B cell (primary cell): ENCODE measurements around the gene BMP6. TPM values are rescaled to one million over a fixed set of nuclear protein-coding genes. Genes with fewer than 3 reads are reported as not detected.

ENCODE experiments used
- ATAC-seq: fragments of 200-7000 bp; cut with Tn5 transposase; one replicate; pipeline ENCODE4 v1.10.0; 2021; ENCODE audit warnings: low read depth, mild to moderate bottlenecking, moderate number of reproducible peaks, moderate library complexity
- CTCF ChIA-PET: fragments of 350-600 bp; sonication (Branson Sonifier 250); formaldehyde crosslinking; loops from one replicate; lab custom pipeline; 2021; ENCODE audit warnings: antibody characterized with exemption, inconsistent platforms; lab: Charles Lee
- POLR2A ChIA-PET: fragments of 350-600 bp; sonication (Branson Sonifier 250); formaldehyde crosslinking; loops from one replicate; lab custom pipeline; 2021; ENCODE audit warnings: antibody characterized with exemption; lab: Charles Lee
- DNase-seq: peaks from one replicate; pipeline ENCODE4 v3.0.0; 2013
- H2AFZ ChIP-seq: 2 replicates; pipeline ENCODE4 v1.6.1; 2012; ENCODE audit warnings: mild to moderate bottlenecking, low read depth, low read length; ENCODE audit not compliant: insufficient read depth, poor library complexity, severe bottlenecking
- H3K27ac ChIP-seq, 2 donors: 1 replicate in 1 of 2; 2 replicates in 1 of 2; pipeline ENCODE4 v1.5.1; 2012 to 2013; ENCODE audit warnings: low read length in 2 of 2, mild to moderate bottlenecking in 2 of 2, moderate library complexity in 1 of 2
- H3K27me3 ChIP-seq, 4 experiments: fragments of 200-600 bp in 1 of 4; sonication (generic) in 1 of 4; replicated peaks in 1 of 4; 1 replicate in 2 of 4; 2 replicates in 2 of 4; pipeline versions ENCODE4 v1.6.1 to v1.7.0; 2013 to 2016; ENCODE audit warnings: low read length in 3 of 4, mild to moderate bottlenecking in 2 of 4, mixed read lengths in 1 of 4, moderate library complexity in 1 of 4; ENCODE audit not compliant: insufficient read depth in 4 of 4, control insufficient read depth in 3 of 4; ENCODE audit errors: control extremely low read depth in 1 of 4
- H3K36me3 ChIP-seq, 2 experiments: replicated peaks in 1 of 2; 1 replicate in 1 of 2; 2 replicates in 1 of 2; pipeline versions ENCODE4 v1.6.1 to v1.7.1; 2013; ENCODE audit warnings: low read length in 1 of 2; ENCODE audit not compliant: insufficient read depth in 2 of 2, control insufficient read depth in 1 of 2; ENCODE audit errors: control extremely low read depth in 1 of 2, extremely low read depth in 1 of 2
- H3K4me1 ChIP-seq, 2 donors: fragments of 200-600 bp in 1 of 2; sonication (generic) in 1 of 2; 1 replicate in 1 of 2; 2 replicates in 1 of 2; pipeline versions ENCODE4 v1.5.1 to v1.6.1; 2013 to 2017; ENCODE audit warnings: low read length in 2 of 2; ENCODE audit not compliant: control insufficient read depth in 2 of 2, insufficient read depth in 2 of 2
- H3K4me2 ChIP-seq: replicated peaks from 2 replicates; pipeline ENCODE3; 2012; ENCODE audit warnings: mild to moderate bottlenecking, low read depth, low read length; ENCODE audit not compliant: poor library complexity, severe bottlenecking
- H3K4me3 ChIP-seq, 5 experiments: fragments of 200-600 bp in 1 of 5; sonication (generic) in 1 of 5; 1 replicate in 3 of 5; 2 replicates in 2 of 5; pipeline versions ENCODE4 v1.5.1 to v1.7.0; 2011 to 2016; ENCODE audit warnings: low read length in 4 of 5, mild to moderate bottlenecking in 4 of 5, low read depth in 2 of 5, control low read depth in 1 of 5, moderate library complexity in 1 of 5; ENCODE audit not compliant: insufficient read depth in 1 of 5; ENCODE audit errors: control extremely low read depth in 1 of 5, extremely low read depth in 1 of 5
- H3K79me2 ChIP-seq: fragments of 200-600 bp; sonication (generic); one replicate; pipeline ENCODE4 v1.6.0; 2016; ENCODE audit warnings: low read length; ENCODE audit not compliant: control insufficient read depth, insufficient read depth
- H3K9ac ChIP-seq: fragments of 200-600 bp; sonication (generic); 2 replicates; pipeline ENCODE4 v1.6.1; 2017; ENCODE audit warnings: mild to moderate bottlenecking, low read length, moderate library complexity
- H3K9me3 ChIP-seq, 3 donors: one replicate each; pipeline versions ENCODE4 v1.6.1 to v1.7.1; 2013; ENCODE audit warnings: low read length in 2 of 3; ENCODE audit not compliant: control insufficient read depth in 2 of 3, insufficient read depth in 1 of 3; ENCODE audit errors: control extremely low read depth in 1 of 3
- H4K20me1 ChIP-seq: 2 replicates; pipeline ENCODE4 v1.6.0; 2012; ENCODE audit warnings: mild to moderate bottlenecking, low read length; ENCODE audit not compliant: insufficient read depth, control insufficient read depth, poor library complexity, severe bottlenecking
- H3K27ac Mint-ChIP-seq: one replicate; pipeline ENCODE4 v1.8.0; 2021; ENCODE audit warnings: mixed read lengths
- H3K27me3 Mint-ChIP-seq: one replicate; pipeline ENCODE4 v1.8.0; 2021; ENCODE audit warnings: mixed read lengths
- H3K4me1 Mint-ChIP-seq: one replicate; pipeline ENCODE4 v1.8.0; 2021; ENCODE audit warnings: mixed read lengths
- H3K4me3 Mint-ChIP-seq: one replicate; pipeline ENCODE4 v1.8.0; 2021; ENCODE audit warnings: mixed read lengths
- H3K9me3 Mint-ChIP-seq: one replicate; pipeline ENCODE4 v1.8.0; 2022; ENCODE audit warnings: mixed read lengths; ENCODE audit not compliant: insufficient read depth
- CTCF ChIP-seq: fragments of 200-600 bp; IDR thresholded peaks from one replicate; pipeline ENCODE4 v1.8.0; 2022; ENCODE audit warnings: antibody characterized with exemption, mild to moderate bottlenecking
- EZH2 ChIP-seq: IDR thresholded peaks from 2 replicates; pipeline ENCODE4 v1.6.1; 2012; ENCODE audit warnings: borderline replicate concordance, low read depth, mild to moderate bottlenecking, moderate library complexity, low read length; ENCODE audit not compliant: insufficient read depth, poor library complexity, severe bottlenecking
- WGBS: methylation state at CpG from one replicate; pipeline ENCODE4 v1.1.5; 2013; ENCODE audit warnings: missing lambda C conversion rate; ENCODE audit not compliant: insufficient coverage; 5-methylcytosine and 5-hydroxymethylcytosine counted together
- intact Hi-C: fragments of 100-400 bp; cut with micrococcal nuclease; formaldehyde crosslinking; loops from one replicate; pipeline ENCODE4 v1.10.0; 2022
- polyA plus RNA-seq: library from polyadenylated mRNA; depleted of rRNA; stranded (reverse); fragments of >200 nt; gene quantifications from 2 replicates; pipeline ENCODE4 v1.2.3, GENCODE V29; 2012
- total RNA-seq, 2 donors: library from RNA; stranded (reverse); fragments of 120-200 nt in 1 of 2; gene quantifications; 1 replicate in 1 of 2; 2 replicates in 1 of 2; pipeline versions ENCODE4 v1.2.3 to v1.2.4, GENCODE V29; 2013 to 2022

The BMP6 gene
- total and polyA plus RNA-seq, 2 donors (not counting 1 experiment from before 2014, with no cell fraction given): 0.43 to 2.9 TPM

- Mint-ChIP-seq H3K27me3 (peaks cover 25% of the 10 kb centered on the region), H3K4me3 (no peak overlapping the region), H3K4me1 (no peaks in the 10 kb centered on the region), H3K9me3 (no peaks in the 10 kb centered on the region), H3K27ac (no peak overlapping the region)
- H3K4me2 ChIP-seq: no peak overlapping the region
- no peak overlapping the region for H3K4me3 ChIP-seq
- H3K9ac ChIP-seq: no peak overlapping the region
- H3K36me3 ChIP-seq: no peaks in the 10 kb centered on the region
- intact Hi-C loops: no loop called here
- no peak overlapping the region for H3K27ac ChIP-seq
- peaks cover 0 to 2% (median 0%) of the 10 kb centered on the region in 4 experiments for H3K27me3 ChIP-seq
- DNase-seq (no peak), ATAC-seq (no peak)
- H3K4me1 ChIP-seq: no peaks in the 10 kb centered on the region
- H4K20me1 ChIP-seq: no peaks in the 10 kb centered on the region
- no peak for TF ChIP-seq CTCF
- TF ChIP-seq EZH2: no peak
- no peak overlapping the region for H2AFZ ChIP-seq
- no CpG with 5 or more reads among the region's 3 CpGs for WGBS
- no peaks in the 10 kb centered on the region for H3K79me2 ChIP-seq
- ChIA-PET CTCF (no interaction called here), POLR2A (no interaction called here)
- no peaks in the 10 kb centered on the region for H3K9me3 ChIP-seq
Observed at GRCh38 chr6:7770601-7771000, 44.7 kb downstream of the BMP6 start.

GRCh38 chr6:7773322-7773721, 47.4 kb downstream of the BMP6 start:
- POLR2A ChIA-PET: no interaction called here
- no peaks in the 10 kb centered on the region for H3K4me1 Mint-ChIP-seq
- DNase-seq: no peak

More at GRCh38 chr6:7773322-7773721, 47.4 kb downstream of the BMP6 start:
- no peak for TF ChIP-seq EZH2
- TF ChIP-seq CTCF: no peak
- no peaks in the 10 kb centered on the region for H4K20me1 ChIP-seq
- no peaks in the 10 kb centered on the region for H3K9me3 ChIP-seq
- Mint-ChIP-seq H3K27ac (no peak overlapping the region), H3K4me3 (no peak overlapping the region), H3K9me3 (no peaks in the 10 kb centered on the region), H3K27me3 (peaks cover 41% of the 10 kb centered on the region)
- H3K9ac ChIP-seq: no peak overlapping the region
- no peak for ATAC-seq
- no peak overlapping the region for H3K4me2 ChIP-seq
- H3K36me3 ChIP-seq: no peaks in the 10 kb centered on the region
- no peak overlapping the region for H2AFZ ChIP-seq
- no peaks in the 10 kb centered on the region for H3K4me1 ChIP-seq
- H3K27ac ChIP-seq: no peak overlapping the region
- CTCF ChIA-PET: no interaction called here
- WGBS: no CpG with 5 or more reads among the region's 3 CpGs
- H3K27me3 ChIP-seq: peaks cover 0 to 7% (median 0%) of the 10 kb centered on the region in 4 experiments
- H3K79me2 ChIP-seq: no peaks in the 10 kb centered on the region
- no peak overlapping the region for H3K4me3 ChIP-seq
- intact Hi-C loops: no loop called here
